Measurements from ENCODE around the gene NFKBIZ.
"Not testable (repeated sequence)": the region's sequence is repeated elsewhere in the genome, so short reads cannot be mapped to it uniquely, and the experiment has no call there.

NFKBIZ gene

DNA sequence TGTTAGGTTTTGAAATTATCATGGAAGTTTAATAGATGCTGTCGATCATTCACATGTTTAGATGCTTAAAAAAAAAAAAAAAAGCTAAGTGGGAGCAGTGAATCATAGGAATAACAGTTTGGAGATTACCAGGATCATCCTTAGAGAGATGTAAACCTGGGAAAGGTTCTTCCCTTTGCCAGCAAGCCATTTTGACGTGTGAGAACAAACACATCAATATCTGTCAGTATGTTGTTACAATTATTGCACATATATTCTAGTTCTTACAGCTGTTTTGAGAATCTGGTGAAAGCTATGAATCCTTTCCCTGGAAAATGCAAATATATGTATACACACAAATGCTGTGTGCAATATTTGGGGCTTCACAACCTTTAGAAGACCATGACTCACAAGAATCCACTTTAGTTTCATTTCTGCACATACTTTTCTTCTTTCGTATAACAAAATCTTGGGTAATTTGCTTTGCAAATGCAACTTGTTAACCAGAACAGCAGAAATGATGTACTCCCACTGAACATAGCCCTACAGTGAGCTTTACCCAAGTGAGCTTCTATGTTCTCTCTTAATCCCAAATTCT, 12.0 kb downstream of the NFKBIZ start:
- H3K4me3 ChIP-seq (replicated peaks; ENCODE audit: insufficient read depth, low read length): no peak overlapping the region
- DNase-seq (ENCODE audit: low read depth in 1 of 2, low spot score in 1 of 2): no peak
- no peak overlapping the region for H3K27ac ChIP-seq (replicated peaks)
- no peaks in the 10 kb centered on the region for H3K27me3 ChIP-seq (ENCODE audit: insufficient read depth, poor library complexity, severe bottlenecking)
- TF ChIP-seq POLR2AphosphoS5 (IDR thresholded peaks at IDR 0.05; ENCODE audit: low read depth): no peak
- no peak for TF ChIP-seq GABPA (IDR thresholded peaks at IDR 0.05; ENCODE audit: low read depth)
- TF ChIP-seq, protein P1, sequence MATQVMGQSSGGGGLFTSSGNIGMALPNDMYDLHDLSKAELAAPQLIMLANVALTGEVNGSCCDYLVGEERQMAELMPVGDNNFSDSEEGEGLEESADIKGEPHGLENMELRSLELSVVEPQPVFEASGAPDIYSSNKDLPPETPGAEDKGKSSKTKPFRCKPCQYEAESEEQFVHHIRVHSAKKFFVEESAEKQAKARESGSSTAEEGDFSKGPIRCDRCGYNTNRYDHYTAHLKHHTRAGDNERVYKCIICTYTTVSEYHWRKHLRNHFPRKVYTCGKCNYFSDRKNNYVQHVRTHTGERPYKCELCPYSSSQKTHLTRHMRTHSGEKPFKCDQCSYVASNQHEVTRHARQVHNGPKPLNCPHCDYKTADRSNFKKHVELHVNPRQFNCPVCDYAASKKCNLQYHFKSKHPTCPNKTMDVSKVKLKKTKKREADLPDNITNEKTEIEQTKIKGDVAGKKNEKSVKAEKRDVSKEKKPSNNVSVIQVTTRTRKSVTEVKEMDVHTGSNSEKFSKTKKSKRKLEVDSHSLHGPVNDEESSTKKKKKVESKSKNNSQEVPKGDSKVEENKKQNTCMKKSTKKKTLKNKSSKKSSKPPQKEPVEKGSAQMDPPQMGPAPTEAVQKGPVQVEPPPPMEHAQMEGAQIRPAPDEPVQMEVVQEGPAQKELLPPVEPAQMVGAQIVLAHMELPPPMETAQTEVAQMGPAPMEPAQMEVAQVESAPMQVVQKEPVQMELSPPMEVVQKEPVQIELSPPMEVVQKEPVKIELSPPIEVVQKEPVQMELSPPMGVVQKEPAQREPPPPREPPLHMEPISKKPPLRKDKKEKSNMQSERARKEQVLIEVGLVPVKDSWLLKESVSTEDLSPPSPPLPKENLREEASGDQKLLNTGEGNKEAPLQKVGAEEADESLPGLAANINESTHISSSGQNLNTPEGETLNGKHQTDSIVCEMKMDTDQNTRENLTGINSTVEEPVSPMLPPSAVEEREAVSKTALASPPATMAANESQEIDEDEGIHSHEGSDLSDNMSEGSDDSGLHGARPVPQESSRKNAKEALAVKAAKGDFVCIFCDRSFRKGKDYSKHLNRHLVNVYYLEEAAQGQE (IDR thresholded peaks at IDR 0.05; ENCODE audit: insufficient replicate concordance, low read depth): no peak
- TF ChIP-seq, protein P2, sequence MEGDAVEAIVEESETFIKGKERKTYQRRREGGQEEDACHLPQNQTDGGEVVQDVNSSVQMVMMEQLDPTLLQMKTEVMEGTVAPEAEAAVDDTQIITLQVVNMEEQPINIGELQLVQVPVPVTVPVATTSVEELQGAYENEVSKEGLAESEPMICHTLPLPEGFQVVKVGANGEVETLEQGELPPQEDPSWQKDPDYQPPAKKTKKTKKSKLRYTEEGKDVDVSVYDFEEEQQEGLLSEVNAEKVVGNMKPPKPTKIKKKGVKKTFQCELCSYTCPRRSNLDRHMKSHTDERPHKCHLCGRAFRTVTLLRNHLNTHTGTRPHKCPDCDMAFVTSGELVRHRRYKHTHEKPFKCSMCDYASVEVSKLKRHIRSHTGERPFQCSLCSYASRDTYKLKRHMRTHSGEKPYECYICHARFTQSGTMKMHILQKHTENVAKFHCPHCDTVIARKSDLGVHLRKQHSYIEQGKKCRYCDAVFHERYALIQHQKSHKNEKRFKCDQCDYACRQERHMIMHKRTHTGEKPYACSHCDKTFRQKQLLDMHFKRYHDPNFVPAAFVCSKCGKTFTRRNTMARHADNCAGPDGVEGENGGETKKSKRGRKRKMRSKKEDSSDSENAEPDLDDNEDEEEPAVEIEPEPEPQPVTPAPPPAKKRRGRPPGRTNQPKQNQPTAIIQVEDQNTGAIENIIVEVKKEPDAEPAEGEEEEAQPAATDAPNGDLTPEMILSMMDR (IDR thresholded peaks at IDR 0.05; ENCODE audit: insufficient read depth, low read length): no peak
- no peak for TF ChIP-seq SPI1 (IDR thresholded peaks at IDR 0.05; ENCODE audit: borderline replicate concordance, low read depth)

DNA sequence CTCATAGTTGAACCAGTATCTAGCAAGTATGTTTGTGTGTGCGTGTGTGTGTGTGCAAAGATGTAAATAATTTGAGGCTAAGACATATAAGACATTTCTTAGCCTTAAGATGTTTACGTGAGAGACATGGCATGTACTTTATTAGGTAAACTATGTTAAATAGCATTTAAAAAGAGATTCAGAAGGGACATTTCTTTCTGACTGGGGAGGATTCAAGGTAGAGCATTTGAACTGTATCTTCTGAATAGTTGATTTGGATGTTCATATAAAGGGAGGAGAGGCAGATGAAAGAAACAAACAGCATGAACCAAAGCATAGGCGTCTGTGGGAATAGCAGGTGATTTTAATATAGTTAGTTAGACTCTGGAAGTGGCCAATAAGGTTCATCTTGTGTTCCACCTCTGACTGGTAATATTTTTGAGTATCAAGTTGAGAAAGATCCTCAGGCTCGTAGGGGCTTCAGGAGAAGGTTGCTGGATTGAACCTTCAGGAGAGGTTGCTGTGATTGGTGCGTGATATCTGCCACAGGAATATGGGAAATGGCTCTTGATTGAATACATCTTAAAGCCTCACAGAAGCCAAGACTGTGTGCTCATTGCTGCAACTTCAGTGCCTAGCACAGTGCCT, 12.6 kb downstream of the NFKBIZ start:
- TF ChIP-seq, protein P2 (IDR thresholded peaks at IDR 0.05; ENCODE audit: insufficient read depth, low read length): no peak
- TF ChIP-seq SPI1 (IDR thresholded peaks at IDR 0.05; ENCODE audit: borderline replicate concordance, low read depth) (no peak), GABPA (IDR thresholded peaks at IDR 0.05; ENCODE audit: low read depth) (no peak)
- no peak overlapping the region for H3K27ac ChIP-seq (replicated peaks)

DNA sequence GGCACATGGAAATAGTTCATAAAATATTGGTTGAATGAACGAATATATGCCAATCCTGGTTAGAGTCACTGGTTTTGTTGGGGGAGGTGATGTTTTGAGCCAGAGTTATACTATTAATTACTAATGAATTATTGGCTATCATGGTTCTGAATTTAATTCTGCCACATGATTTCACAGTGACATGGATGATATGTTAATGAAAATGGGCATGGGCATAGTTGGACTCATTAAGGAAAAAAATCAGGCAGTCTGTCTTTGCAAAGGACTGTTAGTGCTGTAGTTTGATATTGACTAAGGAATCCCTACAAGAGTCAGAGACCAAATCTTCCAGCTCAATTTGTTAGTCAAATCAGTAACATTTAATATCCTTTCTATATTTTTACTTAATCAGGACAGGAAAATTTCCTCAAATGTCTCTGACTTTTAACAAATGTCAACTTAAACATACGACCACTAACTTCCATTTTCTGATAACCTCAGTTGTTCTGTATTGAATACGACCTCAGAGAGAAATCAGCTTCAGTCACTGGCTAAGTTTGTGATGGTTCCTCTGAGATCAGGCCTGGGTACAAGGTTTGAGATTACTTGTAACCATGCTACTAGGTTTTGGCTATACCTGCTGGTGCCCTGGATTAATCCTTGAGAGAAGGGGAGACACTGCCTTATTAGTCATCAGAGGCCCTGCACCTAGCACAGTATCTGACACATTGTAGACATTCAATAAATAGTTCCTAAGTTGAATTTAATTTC, 13.3 kb downstream of the NFKBIZ start:
- TF ChIP-seq, protein P2 (IDR thresholded peaks at IDR 0.05; ENCODE audit: insufficient read depth, low read length): no peak
- TF ChIP-seq GABPA (IDR thresholded peaks at IDR 0.05; ENCODE audit: low read depth) (no peak), POLR2AphosphoS5 (IDR thresholded peaks at IDR 0.05; ENCODE audit: low read depth) (no peak), SPI1 (IDR thresholded peaks at IDR 0.05; ENCODE audit: borderline replicate concordance, low read depth) (no peak)
- TF ChIP-seq, protein P1 (IDR thresholded peaks at IDR 0.05; ENCODE audit: insufficient replicate concordance, low read depth): no peak
- no peak overlapping the region for H3K27ac ChIP-seq (replicated peaks)
- H3K4me3 ChIP-seq (replicated peaks; ENCODE audit: insufficient read depth, low read length): no peak overlapping the region
- no peaks in the 10 kb centered on the region for H3K27me3 ChIP-seq (ENCODE audit: insufficient read depth, poor library complexity, severe bottlenecking)
- no peak for DNase-seq (ENCODE audit: low read depth in 1 of 2, low spot score in 1 of 2)

More for the DNA sequence above, 12.6 kb downstream of the NFKBIZ start:
- H3K4me3 ChIP-seq (replicated peaks; ENCODE audit: insufficient read depth, low read length): no peak overlapping the region
- H3K27me3 ChIP-seq (ENCODE audit: insufficient read depth, poor library complexity, severe bottlenecking): no peaks in the 10 kb centered on the region
- DNase-seq (ENCODE audit: low read depth in 1 of 2, low spot score in 1 of 2): no peak

DNA sequence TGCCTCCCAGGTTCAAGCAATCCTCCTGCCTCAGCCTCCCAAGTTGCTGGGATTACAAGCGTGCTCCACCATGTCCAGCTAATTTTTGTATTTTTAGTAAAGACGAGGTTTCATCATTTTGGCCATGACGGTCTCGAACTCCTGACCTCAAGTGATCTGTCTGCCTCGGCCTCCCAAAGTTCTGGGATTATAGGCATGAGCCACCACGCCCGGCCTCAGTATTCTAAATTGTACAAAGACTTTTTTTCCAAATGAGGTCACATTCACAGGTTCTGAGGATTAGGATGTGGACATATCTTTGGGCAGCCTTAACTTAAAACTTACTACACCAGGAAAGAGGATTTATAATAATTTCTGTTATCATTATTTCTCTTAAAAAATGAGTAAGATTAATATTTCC, 15.6 kb downstream of the NFKBIZ start:
- not testable (repeated sequence) for H3K4me3 ChIP-seq (replicated peaks; ENCODE audit: insufficient read depth, low read length); DNase-seq (ENCODE audit: low read depth in 1 of 2, low spot score in 1 of 2); H3K27ac ChIP-seq (replicated peaks); H3K27me3 ChIP-seq (ENCODE audit: insufficient read depth, poor library complexity, severe bottlenecking)
